GM18511 (cell line): ENCODE results near the gene OR5K3.
"Not testable (repeated sequence)": the region's sequence is repeated elsewhere in the genome, so short reads cannot be mapped to it uniquely, and the experiment has no call there.

Source experiments
- ATAC-seq: cut with Tn5 transposase; IDR thresholded peaks from one replicate; pipeline ENCODE4 v1.9.1; 2021; ENCODE audit warnings: mild to moderate bottlenecking, moderate library complexity; ENCODE audit not compliant: unreplicated experiment

OR5K3 gene, protein sequence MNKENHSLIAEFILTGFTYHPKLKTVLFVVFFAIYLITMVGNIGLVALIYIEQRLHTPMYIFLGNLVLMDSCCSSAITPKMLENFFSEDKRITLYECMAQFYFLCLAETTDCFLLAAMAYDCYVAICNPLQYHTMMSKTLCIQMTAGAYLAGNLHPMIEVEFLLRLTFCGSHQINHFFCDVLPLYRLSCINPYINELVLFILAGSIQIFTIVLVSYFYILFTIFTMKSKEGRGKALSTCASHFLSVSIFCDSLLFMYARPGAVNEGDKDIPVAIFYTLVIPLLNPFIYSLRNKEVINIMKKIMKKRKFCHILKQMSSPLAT

GRCh38 chr3:98390366-98390765 lies at the start of gene OR5K3:
OR5K3 (plus strand) TSS chr3:98390666; CDS start chr3:98390666, 0 bp downstream.
- ATAC-seq, result no peak

DNA sequence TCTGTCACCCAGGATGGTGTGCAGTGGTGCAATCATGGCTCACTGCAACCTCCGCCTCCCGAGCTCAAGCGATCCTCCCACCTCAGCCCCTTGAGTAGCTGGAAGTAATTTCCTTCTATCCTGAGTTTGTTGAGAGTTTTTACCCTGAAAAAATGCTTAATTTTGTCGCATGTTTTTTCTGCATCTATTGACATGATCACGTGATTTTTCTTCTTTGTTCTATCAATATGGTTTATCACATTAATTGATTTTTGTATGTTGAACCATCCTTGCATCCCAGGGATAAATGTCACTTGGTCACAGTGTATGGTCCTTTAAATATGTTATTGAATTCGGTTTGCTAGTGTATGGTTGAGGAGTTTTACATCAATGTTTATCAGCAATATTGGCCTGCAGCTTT lies 48.7 kb upstream of the OR5K3 start:
- no peak for ATAC-seq

DNA sequence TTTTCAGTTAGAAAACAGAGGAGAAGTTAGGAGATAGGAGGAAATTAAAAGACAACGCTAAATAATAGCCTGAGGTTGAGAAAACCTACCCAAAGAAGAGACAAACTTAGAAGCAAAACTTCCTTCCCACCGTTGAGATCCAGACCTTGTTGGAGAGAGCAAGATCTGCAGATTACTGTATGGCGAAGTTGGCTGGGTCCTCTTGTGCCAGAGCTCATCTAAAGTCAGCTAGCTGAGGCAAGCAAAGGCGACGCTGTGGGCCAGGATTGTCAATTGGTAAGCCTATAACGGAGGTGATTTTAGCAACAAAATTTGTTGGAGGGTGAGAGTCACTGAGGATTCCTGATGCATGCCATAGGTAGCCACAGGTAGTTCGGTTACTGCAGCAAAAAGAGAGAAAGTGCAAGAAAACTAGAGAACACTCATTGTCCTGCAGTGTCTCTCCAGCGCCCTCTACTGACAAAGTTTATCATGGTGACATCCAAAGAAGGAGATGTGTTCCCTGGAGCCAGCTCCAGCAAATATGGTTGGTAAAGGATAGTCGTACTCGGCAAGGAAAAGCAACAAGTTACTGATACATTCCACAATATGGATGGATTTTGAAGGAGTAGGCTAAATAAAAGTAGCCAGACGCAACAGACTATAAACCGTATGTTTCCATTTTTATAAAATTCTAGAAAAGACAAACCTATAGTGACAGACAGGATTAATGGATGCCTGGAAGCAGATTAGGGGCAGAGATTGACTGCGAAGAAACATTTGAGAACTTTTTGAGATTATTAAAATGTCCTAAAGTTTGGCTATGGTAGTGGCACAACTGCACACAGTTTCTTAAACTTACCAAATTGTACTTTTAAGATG lies 46.6 kb upstream of the OR5K3 start:
- peak; percentile 80 for ATAC-seq

GRCh38 chr3:98350082-98350481 lies 40.4 kb upstream of the OR5K3 start:
- no peak for ATAC-seq

- ATAC-seq, result no peak
Observed at GRCh38 chr3:98353554-98353953, 36.9 kb upstream of the OR5K3 start, which contains the start of gene OR5K4. OR5K4 (plus strand) TSS chr3:98353854; CDS start chr3:98353854, 0 bp downstream.

- ATAC-seq, result no peak
Observed at GRCh38 chr3:98359250-98359649, 31.2 kb upstream of the OR5K3 start.

- peak; percentile 69 for ATAC-seq
Observed at GRCh38 chr3:98359993-98360675, 30.3 kb upstream of the OR5K3 start.

- no peak for ATAC-seq
Observed at GRCh38 chr3:98360681-98361080, 29.8 kb upstream of the OR5K3 start.

- ATAC-seq, result peak; percentile 43
Observed at GRCh38 chr3:98361289-98361688, 29.2 kb upstream of the OR5K3 start.

- ATAC-seq, result no peak
Observed at GRCh38 chr3:98367464-98368246, 22.8 kb upstream of the OR5K3 start.

DNA sequence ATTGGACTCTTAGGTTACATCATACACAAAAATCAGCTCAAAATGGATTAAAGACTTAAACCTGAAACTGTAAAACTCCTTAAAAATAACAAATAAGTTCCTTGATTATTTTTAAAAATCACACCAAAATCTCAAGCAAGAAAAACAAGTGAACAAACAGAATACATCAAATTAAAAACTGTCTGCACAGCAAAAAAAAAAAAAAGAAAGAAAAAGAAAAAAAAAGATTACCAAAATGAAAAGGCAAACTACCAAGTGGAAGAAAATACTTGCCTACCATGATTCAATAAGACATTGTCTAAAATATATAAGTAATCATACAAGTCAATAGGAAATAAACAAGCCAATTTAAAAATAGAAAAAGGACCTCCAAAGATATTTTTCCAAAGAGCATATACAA lies 19.3 kb upstream of the OR5K3 start:
- ATAC-seq, result no peak

- ATAC-seq, result no peak
Observed at GRCh38 chr3:98371853-98372252, 18.6 kb upstream of the OR5K3 start.

GRCh38 chr3:98372445-98372844 lies 18.0 kb upstream of the OR5K3 start:
- ATAC-seq, result no peak

- no peak for ATAC-seq
Observed at GRCh38 chr3:98376631-98377030, 13.8 kb upstream of the OR5K3 start.

DNA sequence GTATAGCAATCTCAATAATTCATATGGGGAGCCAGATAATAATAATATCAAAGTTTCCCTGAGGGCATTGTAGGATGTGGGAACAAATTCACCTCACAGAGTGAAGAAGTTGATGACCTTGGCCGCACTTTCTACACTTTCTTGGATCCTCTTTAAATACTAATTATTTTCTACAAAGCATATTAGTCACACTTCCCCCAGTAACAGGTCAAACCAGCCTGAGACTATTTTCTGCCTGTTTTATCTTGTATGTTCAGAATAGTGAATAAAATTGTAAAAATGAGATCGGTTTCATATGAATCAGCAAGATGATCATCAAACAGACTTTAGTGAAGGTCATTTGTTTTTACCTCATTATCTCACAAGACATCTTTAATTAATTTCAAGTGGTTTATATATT lies 2.3 kb upstream of the OR5K3 start:
- ATAC-seq, result no peak

DNA sequence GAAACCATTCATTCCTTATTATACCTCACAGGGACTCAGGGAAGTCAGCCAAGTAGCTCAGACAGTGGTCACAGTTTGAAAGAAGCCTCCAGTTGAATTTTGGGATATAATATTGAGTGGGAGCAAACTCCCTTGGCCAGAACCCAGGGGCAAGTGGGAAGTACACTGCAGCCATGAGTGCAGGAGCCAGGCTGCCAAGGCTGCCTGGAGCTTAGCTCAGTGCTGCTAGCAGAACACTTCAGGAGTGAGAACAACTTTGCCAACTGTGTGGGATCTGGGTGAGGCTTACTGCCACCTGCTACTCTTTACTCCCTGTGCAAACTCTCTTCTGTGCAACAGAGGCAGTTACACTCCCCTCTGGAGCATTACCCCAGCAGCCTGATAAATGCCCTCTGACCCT lies 4.6 kb downstream of the OR5K3 start:
- ATAC-seq, result no peak

GRCh38 chr3:98396482-98396881 lies 6.0 kb downstream of the OR5K3 start:
- ATAC-seq, result not testable (repeated sequence)

- ATAC-seq, result no peak
Observed at GRCh38 chr3:98398513-98398912, 8.0 kb downstream of the OR5K3 start.

GRCh38 chr3:98402507-98402906 lies 12.0 kb downstream of the OR5K3 start:
- ATAC-seq, result no peak

DNA sequence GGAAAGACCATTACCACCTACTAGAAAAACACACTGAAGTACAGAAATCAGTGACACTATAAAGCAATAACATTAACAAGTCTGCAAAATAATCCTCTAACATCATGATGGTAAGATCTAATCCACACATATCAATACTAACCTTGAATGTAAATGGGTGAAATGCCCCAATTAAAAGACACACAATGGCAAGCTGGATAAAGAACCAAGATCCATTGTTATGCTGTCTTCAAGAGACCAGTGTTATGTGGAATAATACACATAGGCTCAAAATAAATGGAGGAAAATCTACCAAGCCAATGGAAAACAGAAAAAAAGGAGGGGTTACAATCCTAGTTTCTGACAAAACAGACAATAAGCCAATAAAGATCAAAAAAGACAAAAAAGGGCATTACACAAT lies 13.5 kb downstream of the OR5K3 start:
- ATAC-seq, result no peak

DNA sequence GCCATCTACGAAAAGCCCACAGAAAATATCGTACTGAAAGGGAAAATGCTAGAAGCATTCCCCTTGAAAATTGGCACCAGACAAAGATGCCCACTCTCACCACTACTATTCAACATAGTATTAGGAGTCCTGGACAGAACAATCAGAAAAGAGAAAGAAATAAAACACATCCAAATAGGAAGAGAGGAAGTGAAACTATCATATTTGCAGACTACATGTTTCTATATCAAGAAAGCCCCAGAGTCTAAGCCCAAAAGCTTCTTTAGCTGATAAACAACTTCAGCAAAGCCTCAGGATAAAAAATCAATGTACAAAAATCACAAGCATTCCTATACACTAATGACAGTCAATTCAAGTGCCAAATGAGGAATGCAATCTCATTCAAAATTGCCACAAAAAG lies 15.6 kb downstream of the OR5K3 start:
- ATAC-seq, result peak; percentile 77
